Effector memory CD4-positive, alpha-beta T cell (primary cell): ENCODE results near the gene TCOF1.

Experiments used
- DNase-seq, 3 donors: peaks; one replicate each; pipeline ENCODE4 v3.0.0-alpha.2; 2020
- H3K27ac ChIP-seq: 2 replicates; pipeline ENCODE4 v1.7.0; 2013; ENCODE audit warnings: mild to moderate bottlenecking, low read length, moderate library complexity; ENCODE audit not compliant: insufficient read depth, poor library complexity, severe bottlenecking
- H3K27me3 ChIP-seq: replicated peaks from 2 replicates; pipeline ENCODE4 v1.7.0; 2013; ENCODE audit warnings: mild to moderate bottlenecking, low read length; ENCODE audit not compliant: insufficient read depth, control insufficient read depth, poor library complexity, severe bottlenecking
- H3K36me3 ChIP-seq: 2 replicates; pipeline ENCODE4 v1.7.0; 2013; ENCODE audit warnings: mild to moderate bottlenecking, low read length, moderate library complexity; ENCODE audit not compliant: control insufficient read depth, insufficient read depth
- H3K4me1 ChIP-seq: 2 replicates; pipeline ENCODE4 v1.7.0; 2013; ENCODE audit warnings: low read length, mild to moderate bottlenecking; ENCODE audit not compliant: control insufficient read depth, insufficient read depth, poor library complexity, severe bottlenecking
- H3K4me3 ChIP-seq: 2 replicates; pipeline ENCODE4 v1.7.0; 2013; ENCODE audit warnings: low read length, low read depth, mild to moderate bottlenecking; ENCODE audit not compliant: insufficient read depth, poor library complexity, severe bottlenecking
- H3K9me3 ChIP-seq: 2 replicates; pipeline ENCODE4 v1.7.0; 2013; ENCODE audit warnings: mild to moderate bottlenecking, low read length, moderate library complexity; ENCODE audit not compliant: control insufficient read depth

The TCOF1 gene

GRCh38 chr5:150397146-150397781 is 39.8 kb downstream of the TCOF1 start:
- H3K27me3 ChIP-seq: no peaks in the 10 kb centered on the region
- H3K4me1 ChIP-seq: no peaks in the 10 kb centered on the region
- H3K36me3 ChIP-seq: peaks cover 72% of the 10 kb centered on the region
- H3K27ac ChIP-seq: no peak overlapping the region
- H3K9me3 ChIP-seq: no peaks in the 10 kb centered on the region
- H3K4me3 ChIP-seq: no peak overlapping the region
- DNase-seq: no peak

GRCh38 chr5:150397782-150398721 is 40.6 kb downstream of the TCOF1 start:
- no peak for DNase-seq
- peaks cover 72% of the 10 kb centered on the region for H3K36me3 ChIP-seq
- H3K4me1 ChIP-seq: no peaks in the 10 kb centered on the region
- H3K27me3 ChIP-seq: no peaks in the 10 kb centered on the region
- H3K4me3 ChIP-seq: no peak overlapping the region
- H3K27ac ChIP-seq: no peak overlapping the region
- H3K9me3 ChIP-seq: no peaks in the 10 kb centered on the region

GRCh38 chr5:150398722-150399523 is 41.4 kb downstream of the TCOF1 start:
- Histone ChIP-seq H3K27me3 (no peaks in the 10 kb centered on the region), H3K4me3 (no peak overlapping the region), H3K36me3 (peaks cover 70% of the 10 kb centered on the region), H3K4me1 (no peaks in the 10 kb centered on the region), H3K27ac (no peak overlapping the region), H3K9me3 (no peaks in the 10 kb centered on the region)
- no peak for DNase-seq

- H3K4me3 ChIP-seq: no peak overlapping the region
- H3K36me3 ChIP-seq: peaks cover 72% of the 10 kb centered on the region
- H3K4me1 ChIP-seq: no peaks in the 10 kb centered on the region
- H3K27me3 ChIP-seq: no peaks in the 10 kb centered on the region
- DNase-seq: no peak
- H3K9me3 ChIP-seq: no peaks in the 10 kb centered on the region
- no peak overlapping the region for H3K27ac ChIP-seq
Measured at GRCh38 chr5:150399524-150400211, 42.2 kb downstream of the TCOF1 start.

GRCh38 chr5:150400316-150401075 is 43.0 kb downstream of the TCOF1 start:
- no peak for DNase-seq

GRCh38 chr5:150401076-150401375 is 43.5 kb downstream of the TCOF1 start:
- Histone ChIP-seq H3K27me3 (no peaks in the 10 kb centered on the region), H3K36me3 (peaks cover 70% of the 10 kb centered on the region), H3K9me3 (no peaks in the 10 kb centered on the region), H3K4me1 (no peaks in the 10 kb centered on the region), H3K27ac (no peak overlapping the region), H3K4me3 (no peak overlapping the region)
- DNase-seq: no peak

More at GRCh38 chr5:150400316-150401075, 43.0 kb downstream of the TCOF1 start:
- Histone ChIP-seq H3K4me1 (no peaks in the 10 kb centered on the region), H3K27me3 (no peaks in the 10 kb centered on the region), H3K27ac (no peak overlapping the region), H3K9me3 (no peaks in the 10 kb centered on the region), H3K36me3 (peaks cover 73% of the 10 kb centered on the region), H3K4me3 (no peak overlapping the region)

GRCh38 chr5:150401376-150402228 is 44.1 kb downstream of the TCOF1 start:
- Histone ChIP-seq H3K27ac (no peak overlapping the region), H3K9me3 (no peaks in the 10 kb centered on the region), H3K4me1 (no peaks in the 10 kb centered on the region), H3K36me3 (peaks cover 70% of the 10 kb centered on the region), H3K4me3 (no peak overlapping the region), H3K27me3 (no peaks in the 10 kb centered on the region)
- no peak for DNase-seq

- Histone ChIP-seq H3K36me3 (peaks cover 75% of the 10 kb centered on the region), H3K27ac (no peak overlapping the region), H3K27me3 (no peaks in the 10 kb centered on the region), H3K9me3 (no peaks in the 10 kb centered on the region), H3K4me3 (no peak overlapping the region), H3K4me1 (no peaks in the 10 kb centered on the region)
- no peak for DNase-seq
Measured at GRCh38 chr5:150402229-150402773, 44.8 kb downstream of the TCOF1 start.
